Measurements from ENCODE around the gene RUNDC3A. TPM values are rescaled to one million over a fixed set of nuclear protein-coding genes. Genes with fewer than 3 reads are reported as not detected.

The RUNDC3A gene
- total RNA-seq, 1 donor from 2014 or later = 0.40 TPM

DNA sequence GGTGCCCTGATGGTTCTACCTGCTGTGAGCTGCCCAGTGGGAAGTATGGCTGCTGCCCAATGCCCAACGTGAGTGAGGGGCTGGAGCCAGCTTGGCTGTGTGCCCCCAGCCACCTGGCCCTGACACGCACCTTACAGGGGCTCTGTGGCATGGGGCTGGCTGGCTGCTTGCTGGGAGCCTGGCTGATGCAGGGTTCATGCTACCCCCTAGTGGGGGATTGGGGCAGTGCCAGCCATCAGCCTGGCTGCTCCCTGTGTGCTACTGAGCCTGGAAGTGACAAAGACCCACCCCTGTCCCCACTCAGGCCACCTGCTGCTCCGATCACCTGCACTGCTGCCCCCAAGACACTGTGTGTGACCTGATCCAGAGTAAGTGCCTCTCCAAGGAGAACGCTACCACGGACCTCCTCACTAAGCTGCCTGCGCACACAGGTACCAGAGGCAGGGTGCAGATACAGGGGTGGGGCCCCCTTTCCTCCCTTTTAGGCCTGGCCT is 42.4 kb downstream of the RUNDC3A start:
- no peak for DNase-seq (ENCODE audit: low spot score)
- Mint-ChIP-seq H3K4me3 (ENCODE audit: unreplicated experiment) (no peak overlapping the region), H3K4me1 (ENCODE audit: low read depth) (peaks cover 8% of the 10 kb centered on the region), H3K36me3 (ENCODE audit: low read depth) (peaks cover 5% of the 10 kb centered on the region), H3K27ac (ENCODE audit: unreplicated experiment) (no peak overlapping the region), H3K27me3 (ENCODE audit: low read depth) (no peaks in the 10 kb centered on the region), H3K9me3 (ENCODE audit: low read depth) (no peaks in the 10 kb centered on the region)
- TF ChIP-seq, protein P1, sequence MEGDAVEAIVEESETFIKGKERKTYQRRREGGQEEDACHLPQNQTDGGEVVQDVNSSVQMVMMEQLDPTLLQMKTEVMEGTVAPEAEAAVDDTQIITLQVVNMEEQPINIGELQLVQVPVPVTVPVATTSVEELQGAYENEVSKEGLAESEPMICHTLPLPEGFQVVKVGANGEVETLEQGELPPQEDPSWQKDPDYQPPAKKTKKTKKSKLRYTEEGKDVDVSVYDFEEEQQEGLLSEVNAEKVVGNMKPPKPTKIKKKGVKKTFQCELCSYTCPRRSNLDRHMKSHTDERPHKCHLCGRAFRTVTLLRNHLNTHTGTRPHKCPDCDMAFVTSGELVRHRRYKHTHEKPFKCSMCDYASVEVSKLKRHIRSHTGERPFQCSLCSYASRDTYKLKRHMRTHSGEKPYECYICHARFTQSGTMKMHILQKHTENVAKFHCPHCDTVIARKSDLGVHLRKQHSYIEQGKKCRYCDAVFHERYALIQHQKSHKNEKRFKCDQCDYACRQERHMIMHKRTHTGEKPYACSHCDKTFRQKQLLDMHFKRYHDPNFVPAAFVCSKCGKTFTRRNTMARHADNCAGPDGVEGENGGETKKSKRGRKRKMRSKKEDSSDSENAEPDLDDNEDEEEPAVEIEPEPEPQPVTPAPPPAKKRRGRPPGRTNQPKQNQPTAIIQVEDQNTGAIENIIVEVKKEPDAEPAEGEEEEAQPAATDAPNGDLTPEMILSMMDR (IDR thresholded peaks at IDR 0.05) = peak; percentile 83

DNA sequence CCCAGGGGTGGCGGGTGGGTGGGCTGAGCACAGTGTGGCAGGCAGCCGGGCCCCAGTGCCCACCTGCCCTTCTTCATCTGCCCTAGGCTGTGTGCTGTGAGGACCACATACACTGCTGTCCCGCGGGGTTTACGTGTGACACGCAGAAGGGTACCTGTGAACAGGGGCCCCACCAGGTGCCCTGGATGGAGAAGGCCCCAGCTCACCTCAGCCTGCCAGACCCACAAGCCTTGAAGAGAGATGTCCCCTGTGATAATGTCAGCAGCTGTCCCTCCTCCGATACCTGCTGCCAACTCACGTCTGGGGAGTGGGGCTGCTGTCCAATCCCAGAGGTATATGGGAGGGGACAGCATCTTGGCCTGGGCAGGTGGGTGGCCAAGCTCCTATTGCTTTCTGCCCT is 43.1 kb downstream of the RUNDC3A start:
- peaks cover under 1% of the 10 kb centered on the region for H3K4me1 Mint-ChIP-seq (ENCODE audit: low read depth)
- no peaks in the 10 kb centered on the region for H3K9me3 Mint-ChIP-seq (ENCODE audit: low read depth)
- TF ChIP-seq, protein P1 (IDR thresholded peaks at IDR 0.05) = no peak
- no peak for DNase-seq (ENCODE audit: low spot score)
- H3K27me3 Mint-ChIP-seq (ENCODE audit: low read depth) = no peaks in the 10 kb centered on the region
- H3K36me3 Mint-ChIP-seq (ENCODE audit: low read depth) = peaks cover 5% of the 10 kb centered on the region
- no peak overlapping the region for H3K27ac Mint-ChIP-seq (ENCODE audit: unreplicated experiment)
- no peak overlapping the region for H3K4me3 Mint-ChIP-seq (ENCODE audit: unreplicated experiment)

DNA sequence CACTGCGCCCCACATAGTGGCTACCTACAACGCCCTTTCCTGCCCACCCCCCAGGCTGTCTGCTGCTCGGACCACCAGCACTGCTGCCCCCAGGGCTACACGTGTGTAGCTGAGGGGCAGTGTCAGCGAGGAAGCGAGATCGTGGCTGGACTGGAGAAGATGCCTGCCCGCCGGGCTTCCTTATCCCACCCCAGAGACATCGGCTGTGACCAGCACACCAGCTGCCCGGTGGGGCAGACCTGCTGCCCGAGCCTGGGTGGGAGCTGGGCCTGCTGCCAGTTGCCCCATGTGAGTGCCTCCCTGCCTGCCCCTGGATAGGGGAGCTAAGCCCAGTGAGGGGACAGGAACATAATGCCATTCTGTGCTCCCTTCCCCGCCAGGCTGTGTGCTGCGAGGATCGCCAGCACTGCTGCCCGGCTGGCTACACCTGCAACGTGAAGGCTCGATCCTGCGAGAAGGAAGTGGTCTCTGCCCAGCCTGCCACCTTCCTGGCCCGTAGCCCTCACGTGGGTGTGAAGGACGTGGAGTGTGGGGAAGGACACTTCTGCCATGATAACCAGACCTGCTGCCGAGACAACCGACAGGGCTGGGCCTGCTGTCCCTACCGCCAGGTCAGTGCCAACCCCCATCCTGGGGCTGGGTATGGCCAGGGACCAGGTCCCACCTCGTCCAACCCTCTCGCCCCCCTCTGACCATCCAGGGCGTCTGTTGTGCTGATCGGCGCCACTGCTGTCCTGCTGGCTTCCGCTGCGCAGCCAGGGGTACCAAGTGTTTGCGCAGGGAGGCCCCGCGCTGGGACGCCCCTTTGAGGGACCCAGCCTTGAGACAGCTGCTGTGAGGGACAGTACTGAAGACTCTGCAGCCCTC is 43.8 kb downstream of the RUNDC3A start:
- Mint-ChIP-seq H3K27me3 (ENCODE audit: low read depth) (no peaks in the 10 kb centered on the region), H3K4me1 (ENCODE audit: low read depth) (no peaks in the 10 kb centered on the region), H3K9me3 (ENCODE audit: low read depth) (no peaks in the 10 kb centered on the region), H3K4me3 (ENCODE audit: unreplicated experiment) (no peak overlapping the region), H3K36me3 (ENCODE audit: low read depth) (peaks cover 5% of the 10 kb centered on the region), H3K27ac (ENCODE audit: unreplicated experiment) (no peak overlapping the region)
- TF ChIP-seq, protein P1 (IDR thresholded peaks at IDR 0.05) = no peak
- DNase-seq (ENCODE audit: low spot score) = no peak

DNA sequence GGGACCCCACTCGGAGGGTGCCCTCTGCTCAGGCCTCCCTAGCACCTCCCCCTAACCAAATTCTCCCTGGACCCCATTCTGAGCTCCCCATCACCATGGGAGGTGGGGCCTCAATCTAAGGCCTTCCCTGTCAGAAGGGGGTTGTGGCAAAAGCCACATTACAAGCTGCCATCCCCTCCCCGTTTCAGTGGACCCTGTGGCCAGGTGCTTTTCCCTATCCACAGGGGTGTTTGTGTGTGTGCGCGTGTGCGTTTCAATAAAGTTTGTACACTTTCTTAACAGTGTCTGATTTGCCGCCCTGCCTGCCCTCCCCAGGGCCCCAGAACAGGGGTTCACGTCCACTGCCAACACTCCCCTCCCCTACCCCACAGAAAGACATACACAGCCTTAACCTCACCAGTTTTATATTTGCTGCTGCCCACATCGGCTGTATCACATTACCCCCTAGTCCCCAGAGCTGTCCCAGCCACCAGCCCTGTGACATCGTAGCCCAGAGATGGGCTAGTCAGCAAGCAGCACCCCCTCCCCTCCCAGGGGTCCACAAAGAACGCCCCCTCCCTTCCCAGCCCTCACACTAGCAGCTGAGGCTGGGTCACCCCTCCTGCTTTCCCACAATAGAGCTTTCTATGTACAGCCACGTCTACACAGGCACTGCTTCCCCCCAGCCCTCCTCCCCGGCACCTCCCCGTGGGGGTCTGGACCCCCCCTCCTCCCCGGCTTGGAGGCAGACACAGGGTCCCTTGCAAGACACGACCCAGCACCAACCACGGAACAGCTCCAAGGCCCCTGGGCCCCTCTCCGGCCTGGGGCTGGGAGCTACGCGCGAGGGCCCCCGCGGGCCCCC is 44.6 kb downstream of the RUNDC3A start:
- H3K9me3 Mint-ChIP-seq (ENCODE audit: low read depth) = no peaks in the 10 kb centered on the region
- peak overlapping the region; percentile 49 for H3K27ac Mint-ChIP-seq (ENCODE audit: unreplicated experiment)
- peaks cover 5% of the 10 kb centered on the region for H3K36me3 Mint-ChIP-seq (ENCODE audit: low read depth)
- H3K4me1 Mint-ChIP-seq (ENCODE audit: low read depth) = no peaks in the 10 kb centered on the region
- no peaks in the 10 kb centered on the region for H3K27me3 Mint-ChIP-seq (ENCODE audit: low read depth)
- DNase-seq (ENCODE audit: low spot score) = no peak
- TF ChIP-seq, protein P1 (IDR thresholded peaks at IDR 0.05) = no peak
- H3K4me3 Mint-ChIP-seq (ENCODE audit: unreplicated experiment) = no peak overlapping the region

DNA sequence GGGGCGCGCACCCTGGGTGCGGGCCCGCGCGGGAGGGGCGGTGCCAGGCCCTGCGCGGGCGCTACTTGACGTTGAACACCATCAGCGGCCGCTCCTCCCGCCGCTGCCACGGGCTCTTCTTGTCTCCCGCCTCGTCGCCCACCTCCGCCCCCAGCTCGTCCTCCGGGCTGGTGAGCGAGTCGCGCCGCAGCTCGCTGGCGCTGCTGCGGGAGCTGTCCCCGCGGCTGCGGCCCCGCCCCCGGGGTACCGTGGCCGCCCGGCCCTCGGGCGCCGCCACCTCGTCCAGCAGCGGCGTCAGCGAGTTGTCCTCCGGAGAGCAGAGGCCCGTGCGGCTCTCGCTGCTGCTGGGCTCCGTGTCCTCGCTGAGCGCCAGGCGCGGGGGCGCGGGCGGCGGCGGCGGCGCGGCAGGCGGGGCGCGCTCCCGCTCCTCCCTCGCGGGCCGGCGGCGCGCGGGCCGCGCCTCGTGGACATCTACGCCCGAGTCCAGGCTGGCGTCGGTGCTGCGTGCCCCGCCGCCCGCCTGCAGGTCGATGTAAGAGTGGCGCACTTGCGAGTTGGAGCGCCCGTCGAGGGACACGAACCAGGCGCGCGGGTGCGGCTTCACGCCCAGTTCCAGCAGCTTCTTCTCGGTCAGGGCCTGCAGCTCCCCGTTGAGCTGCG is 45.4 kb downstream of the RUNDC3A start:
- H3K4me3 Mint-ChIP-seq (ENCODE audit: unreplicated experiment) = no peak overlapping the region
- no peak overlapping the region for H3K27ac Mint-ChIP-seq (ENCODE audit: unreplicated experiment)

More for the DNA sequence above, 45.4 kb downstream of the RUNDC3A start:
- Mint-ChIP-seq H3K27me3 (ENCODE audit: low read depth) (no peaks in the 10 kb centered on the region), H3K4me1 (ENCODE audit: low read depth) (no peaks in the 10 kb centered on the region), H3K36me3 (ENCODE audit: low read depth) (peaks cover 5% of the 10 kb centered on the region), H3K9me3 (ENCODE audit: low read depth) (no peaks in the 10 kb centered on the region)
- no peak for DNase-seq (ENCODE audit: low spot score)
- TF ChIP-seq, protein P1 (IDR thresholded peaks at IDR 0.05) = no peak
